Measurements from ENCODE around the gene IKZF2.
"Not testable (repeated sequence)": the region's sequence is repeated elsewhere in the genome, so short reads cannot be mapped to it uniquely, and the experiment has no call there.

IKZF2 gene

GRCh38 chr2:213034585-213034984 lies 116.8 kb downstream of the IKZF2 start:
- no peak for DNase-seq (ENCODE audit: low spot score)

- DNase-seq (ENCODE audit: low spot score) = no peak
Observed at GRCh38 chr2:213032607-213033006, 118.8 kb downstream of the IKZF2 start.

- no peak for DNase-seq (ENCODE audit: low spot score)
Observed at GRCh38 chr2:213022987-213023386, 128.4 kb downstream of the IKZF2 start.

GRCh38 chr2:213021971-213022899 lies 129.2 kb downstream of the IKZF2 start:
- no peak for DNase-seq (ENCODE audit: low spot score)

GRCh38 chr2:213020913-213021312 lies 130.5 kb downstream of the IKZF2 start:
- not testable (repeated sequence) for DNase-seq (ENCODE audit: low spot score)

GRCh38 chr2:213020268-213020667 lies 131.1 kb downstream of the IKZF2 start:
- DNase-seq (ENCODE audit: low spot score) = no peak

- DNase-seq (ENCODE audit: low spot score) = no peak
Observed at GRCh38 chr2:213019368-213019767, 132.0 kb downstream of the IKZF2 start.

GRCh38 chr2:213018340-213018901 lies 133.0 kb downstream of the IKZF2 start:
- no peak for DNase-seq (ENCODE audit: low spot score)

GRCh38 chr2:213017404-213017803 lies 134.0 kb downstream of the IKZF2 start:
- no peak for DNase-seq (ENCODE audit: low spot score)

- DNase-seq (ENCODE audit: low spot score) = no peak
Observed at GRCh38 chr2:213016984-213017351, 134.4 kb downstream of the IKZF2 start.

DNA sequence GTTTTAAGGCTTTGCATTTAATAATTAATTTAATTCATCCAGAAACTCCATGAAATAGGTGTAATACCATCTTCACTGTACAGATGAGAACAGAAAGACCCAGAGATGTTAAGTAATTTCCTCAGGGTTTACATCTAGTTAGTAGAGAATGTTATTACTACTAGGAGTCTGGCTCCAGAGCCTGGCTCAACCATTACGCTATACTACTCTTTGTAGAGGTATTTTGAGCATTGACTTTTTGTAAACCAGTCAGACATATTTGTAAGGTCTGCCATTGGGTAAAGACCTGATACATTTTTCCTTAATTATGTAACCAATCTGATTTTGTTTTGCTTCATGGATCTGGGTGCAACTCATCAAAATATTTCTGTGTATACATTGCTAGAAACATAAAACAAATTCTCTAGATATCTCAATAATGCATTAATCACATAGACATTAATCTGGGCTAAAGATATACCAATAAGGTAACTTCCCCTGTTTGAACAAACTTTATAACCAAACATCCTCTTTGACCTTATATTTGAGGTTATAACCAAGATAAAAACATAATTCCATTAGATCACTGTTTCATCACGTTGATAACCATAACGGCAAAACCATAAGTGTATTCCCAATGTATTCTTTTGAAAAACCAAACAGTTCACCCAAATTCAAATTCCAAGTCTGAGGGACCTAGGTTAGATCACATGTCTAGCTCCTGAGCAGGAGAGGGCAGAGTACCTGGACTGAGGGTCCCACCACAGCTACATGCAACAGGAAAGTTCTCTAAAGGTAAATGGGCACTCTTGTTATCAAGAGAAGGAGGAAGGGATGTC lies 135.0 kb downstream of the IKZF2 start:
- DNase-seq (ENCODE audit: low spot score) = no peak

GRCh38 chr2:213015387-213016165 lies 135.8 kb downstream of the IKZF2 start:
- no peak for DNase-seq (ENCODE audit: low spot score)

DNA sequence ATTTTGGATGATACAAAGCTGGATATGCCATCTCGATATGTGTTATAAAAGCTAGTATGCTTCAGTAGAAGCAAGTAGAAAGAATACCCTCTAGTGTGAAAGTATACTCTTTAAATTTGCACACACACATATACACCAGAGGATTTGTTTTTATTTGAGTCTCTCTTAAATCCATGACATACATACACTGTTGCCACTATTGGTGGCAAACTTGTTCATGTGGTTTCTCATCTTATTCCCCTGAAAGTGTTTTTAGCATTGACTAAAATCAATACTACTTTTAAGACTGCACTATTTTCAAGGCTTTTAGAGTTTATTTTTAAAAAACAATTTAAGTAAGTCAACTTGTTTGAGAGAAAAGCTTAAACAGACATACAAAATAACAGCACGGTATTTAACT lies 137.4 kb downstream of the IKZF2 start:
- DNase-seq (ENCODE audit: low spot score) = no peak

GRCh38 chr2:213011505-213011904 lies 139.9 kb downstream of the IKZF2 start:
- DNase-seq (ENCODE audit: low spot score) = no peak

GRCh38 chr2:213010106-213010779 lies 141.2 kb downstream of the IKZF2 start:
- no peak for DNase-seq (ENCODE audit: low spot score)

DNA sequence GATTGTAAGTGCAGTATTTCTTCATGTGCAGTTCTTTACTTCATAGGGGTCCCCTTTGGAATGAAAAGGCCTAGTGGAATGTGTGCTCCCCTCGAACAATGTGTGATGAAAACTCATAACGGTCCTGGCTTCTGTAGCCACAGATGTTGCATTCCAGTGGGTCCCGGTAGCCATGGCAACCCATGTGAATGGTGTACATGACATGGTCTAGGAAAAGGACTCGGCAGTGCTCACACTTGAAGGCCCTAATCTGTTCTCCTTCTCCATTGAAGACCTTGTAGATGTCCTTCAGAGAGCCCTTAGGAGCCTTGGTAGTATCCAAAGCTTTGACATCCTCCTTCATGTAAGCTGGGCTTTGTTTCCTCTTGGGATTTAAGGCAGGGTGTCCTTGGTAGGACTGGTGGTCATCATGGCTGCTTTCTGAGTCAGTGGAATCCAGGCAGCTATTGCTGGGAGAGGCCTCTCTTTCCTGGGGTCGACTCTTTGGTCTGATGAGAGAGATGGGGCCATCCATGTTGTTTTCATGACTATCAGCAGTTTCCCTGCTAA lies 144.0 kb downstream of the IKZF2 start:
- no peak for DNase-seq (ENCODE audit: low spot score)

GRCh38 chr2:213004197-213004821 lies 147.1 kb downstream of the IKZF2 start:
- DNase-seq (ENCODE audit: low spot score) = no peak

- DNase-seq (ENCODE audit: low spot score) = no peak
Observed at GRCh38 chr2:213002383-213002782, 149.0 kb downstream of the IKZF2 start.

GRCh38 chr2:213001297-213001910 lies 150.0 kb downstream of the IKZF2 start:
- DNase-seq (ENCODE audit: low spot score) = no peak

All from cerebellar cortex (tissue), 1 donor.